AG04450 (cell line): ENCODE data around the gene WASL. TPM values are rescaled to one million over a fixed set of nuclear protein-coding genes. Genes with fewer than 3 reads are reported as not detected.

Experiments used
- CTCF ChIA-PET: fragments of 300-600, 350-600 bp; formaldehyde crosslinking; extraction: SDS; loops from one replicate; lab custom pipeline; 2022; ENCODE audit warnings: antibody characterized with exemption, inconsistent platforms; lab: Charles Lee
- POLR2A ChIA-PET: fragments of 350-600 bp; formaldehyde crosslinking; extraction: SDS; loops from one replicate; lab custom pipeline; 2021; ENCODE audit warnings: antibody characterized with exemption, inconsistent platforms; lab: Yijun Ruan, JAX
- DNase-seq: peaks from one replicate; pipeline ENCODE4 v3.0.0-alpha.2; 2011; ENCODE audit warnings: low read depth, low spot score
- H3K27ac ChIP-seq: one replicate; pipeline ENCODE4 v1.5.1; 2012; ENCODE audit warnings: low read depth, low read length, control low read depth
- H3K27me3 ChIP-seq: one replicate; pipeline ENCODE4 v1.6.0; 2012; ENCODE audit warnings: low read length; ENCODE audit not compliant: control insufficient read depth, insufficient read depth
- H3K4me3 ChIP-seq: 2 replicates; pipeline ENCODE4 v1.5.1; 2011; ENCODE audit warnings: mild to moderate bottlenecking, low read depth, low read length, control low read depth
- H3K9me3 ChIP-seq: 2 replicates; pipeline ENCODE4 v1.5.1; 2012; ENCODE audit warnings: low read length; ENCODE audit not compliant: control insufficient read depth, insufficient read depth
- polyA plus RNA-seq: library from polyadenylated mRNA; depleted of rRNA; stranded (reverse); fragments of >200 nt; gene quantifications from 2 replicates; pipeline ENCODE4 v1.2.3, GENCODE V29; 2011
- TF ChIP-seq, protein P1 (sequence below): IDR thresholded peaks from 2 replicates; pipeline ENCODE4 v1.5.1; 2011; ENCODE audit warnings: low read depth, low read length, control low read depth, inconsistent platforms

The WASL gene
- polyA plus RNA-seq, 1 experiment = 11.9 TPM

GRCh38 chr7:123757095-123757494, 8.3 kb upstream of the WASL start:
- H3K27ac ChIP-seq = no peak overlapping the region
- H3K27me3 ChIP-seq = no peaks in the 10 kb centered on the region
- POLR2A ChIA-PET = no interaction called here
- TF ChIP-seq, protein P1, sequence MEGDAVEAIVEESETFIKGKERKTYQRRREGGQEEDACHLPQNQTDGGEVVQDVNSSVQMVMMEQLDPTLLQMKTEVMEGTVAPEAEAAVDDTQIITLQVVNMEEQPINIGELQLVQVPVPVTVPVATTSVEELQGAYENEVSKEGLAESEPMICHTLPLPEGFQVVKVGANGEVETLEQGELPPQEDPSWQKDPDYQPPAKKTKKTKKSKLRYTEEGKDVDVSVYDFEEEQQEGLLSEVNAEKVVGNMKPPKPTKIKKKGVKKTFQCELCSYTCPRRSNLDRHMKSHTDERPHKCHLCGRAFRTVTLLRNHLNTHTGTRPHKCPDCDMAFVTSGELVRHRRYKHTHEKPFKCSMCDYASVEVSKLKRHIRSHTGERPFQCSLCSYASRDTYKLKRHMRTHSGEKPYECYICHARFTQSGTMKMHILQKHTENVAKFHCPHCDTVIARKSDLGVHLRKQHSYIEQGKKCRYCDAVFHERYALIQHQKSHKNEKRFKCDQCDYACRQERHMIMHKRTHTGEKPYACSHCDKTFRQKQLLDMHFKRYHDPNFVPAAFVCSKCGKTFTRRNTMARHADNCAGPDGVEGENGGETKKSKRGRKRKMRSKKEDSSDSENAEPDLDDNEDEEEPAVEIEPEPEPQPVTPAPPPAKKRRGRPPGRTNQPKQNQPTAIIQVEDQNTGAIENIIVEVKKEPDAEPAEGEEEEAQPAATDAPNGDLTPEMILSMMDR = no peak
- CTCF ChIA-PET = no interaction called here
- H3K9me3 ChIP-seq = no peaks in the 10 kb centered on the region
- no peak overlapping the region for H3K4me3 ChIP-seq
- DNase-seq = no peak

GRCh38 chr7:123755338-123755737, 6.5 kb upstream of the WASL start:
- DNase-seq = no peak
- ChIA-PET CTCF (interaction anchor here (1.1 kb wide), 1 partner anchor 45 kb away, joined by 5 read pairs; no protein-coding TSS in a partner anchor), POLR2A (no interaction called here)
- TF ChIP-seq, protein P1 = no peak
- H3K27me3 ChIP-seq = no peaks in the 10 kb centered on the region
- no peaks in the 10 kb centered on the region for H3K9me3 ChIP-seq
- no peak overlapping the region for H3K4me3 ChIP-seq
- no peak overlapping the region for H3K27ac ChIP-seq

- TF ChIP-seq, protein P1 = no peak
- Histone ChIP-seq H3K27me3 (no peaks in the 10 kb centered on the region), H3K27ac (no peak overlapping the region), H3K9me3 (no peaks in the 10 kb centered on the region), H3K4me3 (no peak overlapping the region)
- ChIA-PET CTCF (interaction anchor here (1.1 kb wide), 1 partner anchor 46 kb away, joined by 5 read pairs; no protein-coding TSS in a partner anchor), POLR2A (no interaction called here)
- no peak for DNase-seq
Observed at GRCh38 chr7:123754271-123754871, 5.6 kb upstream of the WASL start.

DNA sequence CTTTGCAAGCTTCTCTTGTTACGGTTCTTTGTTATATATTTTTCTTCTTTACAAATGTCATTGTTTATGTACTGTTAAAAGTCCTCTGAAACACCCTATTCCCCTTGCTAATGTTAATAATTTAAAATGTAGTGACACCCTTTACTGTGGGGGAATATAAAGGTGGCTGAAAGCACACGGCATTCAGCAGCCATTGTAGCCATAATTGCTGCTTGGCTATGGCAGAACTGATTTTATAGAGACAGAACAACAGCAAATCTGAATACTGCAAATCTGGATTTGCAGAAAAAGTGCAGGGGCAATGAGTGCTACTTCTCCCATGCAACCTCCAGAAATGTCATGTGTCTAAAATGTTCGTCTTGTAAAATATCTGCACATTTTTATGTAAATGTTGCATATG, 3.7 kb upstream of the WASL start:
- CTCF ChIA-PET = interaction anchor here (0.6 to 1.4 kb wide), 3 partner anchors 51 to 113 kb away, joined by 3 to 6 read pairs (median 3); no protein-coding TSS in a partner anchor

DNA sequence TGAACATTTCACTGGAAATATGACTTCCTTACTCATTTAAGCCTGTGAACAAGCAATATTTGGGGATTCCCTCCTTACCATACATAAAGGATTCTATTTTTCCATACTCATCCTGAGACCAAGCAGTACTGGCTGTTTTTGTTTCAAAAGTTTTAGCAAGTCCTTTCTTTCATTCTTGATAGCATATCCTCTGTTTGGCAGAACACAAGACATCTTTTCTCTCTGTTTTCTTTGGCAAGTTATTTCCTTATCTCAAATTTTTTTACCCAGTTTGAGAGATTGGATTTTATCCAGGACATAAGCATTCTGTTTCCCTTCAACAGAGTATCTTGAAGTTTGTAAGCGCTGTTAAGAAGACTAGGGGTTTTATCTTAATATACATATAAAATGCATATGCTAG, 3.0 kb upstream of the WASL start:
- TF ChIP-seq, protein P1 = no peak
- no peak overlapping the region for H3K27ac ChIP-seq
- H3K27me3 ChIP-seq = no peaks in the 10 kb centered on the region
- no peak for DNase-seq
- ChIA-PET CTCF (interaction anchor here (0.6 to 2.0 kb wide), 2 partner anchors 46 to 113 kb away, joined by 3 to 7 read pairs; no protein-coding TSS in a partner anchor), POLR2A (interaction anchor here (0.7 kb wide), 1 partner anchor 20 kb away, joined by 4 read pairs; no protein-coding TSS in a partner anchor)
- no peaks in the 10 kb centered on the region for H3K9me3 ChIP-seq
- H3K4me3 ChIP-seq = no peak overlapping the region

More for the DNA sequence above, 3.7 kb upstream of the WASL start:
- Histone ChIP-seq H3K4me3 (no peak overlapping the region), H3K27me3 (no peaks in the 10 kb centered on the region), H3K9me3 (no peaks in the 10 kb centered on the region), H3K27ac (no peak overlapping the region)
- no peak for DNase-seq
- POLR2A ChIA-PET = interaction anchor here (0.7 kb wide), 1 partner anchor 19 kb away, joined by 4 read pairs; no protein-coding TSS in a partner anchor
- TF ChIP-seq, protein P1 = no peak
